ENCODE measurements around the gene ARL15.

DNA sequence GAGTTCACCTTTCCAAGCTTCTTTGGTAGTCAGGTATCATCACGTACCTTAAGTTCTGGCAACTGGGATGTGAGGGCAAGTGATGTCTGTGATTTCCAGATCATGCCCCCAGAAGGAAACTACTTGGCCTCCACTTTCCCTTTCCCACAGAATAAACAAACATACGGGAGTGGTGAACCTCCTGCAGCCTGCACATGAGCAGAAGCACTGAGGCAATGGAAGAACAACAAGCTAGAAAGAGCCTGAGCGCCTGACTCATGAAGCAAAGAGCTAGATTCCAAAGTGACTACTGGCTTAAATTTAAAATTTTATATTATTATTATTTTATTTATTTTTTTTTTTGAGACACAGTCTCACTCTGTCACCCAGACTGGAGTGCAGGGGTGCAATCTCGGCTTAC is 35.0 kb downstream of the ARL15 start:
- TF ChIP-seq EP300 (IDR thresholded peaks at IDR 0.05; ENCODE audit: borderline replicate concordance) (no peak), EGR1 (IDR thresholded peaks at IDR 0.05) (no peak), TEAD4 (IDR thresholded peaks at IDR 0.05) (no peak), ZBTB7A (IDR thresholded peaks at IDR 0.05; ENCODE audit: low read depth) (no peak), TCF12 (IDR thresholded peaks at IDR 0.05; ENCODE audit: low read depth) (no peak), RAD21 (IDR thresholded peaks at IDR 0.05; ENCODE audit: low read depth) (no peak)
- TF ChIP-seq, protein P1, sequence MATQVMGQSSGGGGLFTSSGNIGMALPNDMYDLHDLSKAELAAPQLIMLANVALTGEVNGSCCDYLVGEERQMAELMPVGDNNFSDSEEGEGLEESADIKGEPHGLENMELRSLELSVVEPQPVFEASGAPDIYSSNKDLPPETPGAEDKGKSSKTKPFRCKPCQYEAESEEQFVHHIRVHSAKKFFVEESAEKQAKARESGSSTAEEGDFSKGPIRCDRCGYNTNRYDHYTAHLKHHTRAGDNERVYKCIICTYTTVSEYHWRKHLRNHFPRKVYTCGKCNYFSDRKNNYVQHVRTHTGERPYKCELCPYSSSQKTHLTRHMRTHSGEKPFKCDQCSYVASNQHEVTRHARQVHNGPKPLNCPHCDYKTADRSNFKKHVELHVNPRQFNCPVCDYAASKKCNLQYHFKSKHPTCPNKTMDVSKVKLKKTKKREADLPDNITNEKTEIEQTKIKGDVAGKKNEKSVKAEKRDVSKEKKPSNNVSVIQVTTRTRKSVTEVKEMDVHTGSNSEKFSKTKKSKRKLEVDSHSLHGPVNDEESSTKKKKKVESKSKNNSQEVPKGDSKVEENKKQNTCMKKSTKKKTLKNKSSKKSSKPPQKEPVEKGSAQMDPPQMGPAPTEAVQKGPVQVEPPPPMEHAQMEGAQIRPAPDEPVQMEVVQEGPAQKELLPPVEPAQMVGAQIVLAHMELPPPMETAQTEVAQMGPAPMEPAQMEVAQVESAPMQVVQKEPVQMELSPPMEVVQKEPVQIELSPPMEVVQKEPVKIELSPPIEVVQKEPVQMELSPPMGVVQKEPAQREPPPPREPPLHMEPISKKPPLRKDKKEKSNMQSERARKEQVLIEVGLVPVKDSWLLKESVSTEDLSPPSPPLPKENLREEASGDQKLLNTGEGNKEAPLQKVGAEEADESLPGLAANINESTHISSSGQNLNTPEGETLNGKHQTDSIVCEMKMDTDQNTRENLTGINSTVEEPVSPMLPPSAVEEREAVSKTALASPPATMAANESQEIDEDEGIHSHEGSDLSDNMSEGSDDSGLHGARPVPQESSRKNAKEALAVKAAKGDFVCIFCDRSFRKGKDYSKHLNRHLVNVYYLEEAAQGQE (IDR thresholded peaks at IDR 0.05; ENCODE audit: low read depth), result no peak
- TF ChIP-seq, protein P2, sequence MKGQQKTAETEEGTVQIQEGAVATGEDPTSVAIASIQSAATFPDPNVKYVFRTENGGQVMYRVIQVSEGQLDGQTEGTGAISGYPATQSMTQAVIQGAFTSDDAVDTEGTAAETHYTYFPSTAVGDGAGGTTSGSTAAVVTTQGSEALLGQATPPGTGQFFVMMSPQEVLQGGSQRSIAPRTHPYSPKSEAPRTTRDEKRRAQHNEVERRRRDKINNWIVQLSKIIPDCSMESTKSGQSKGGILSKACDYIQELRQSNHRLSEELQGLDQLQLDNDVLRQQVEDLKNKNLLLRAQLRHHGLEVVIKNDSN (IDR thresholded peaks at IDR 0.05), result no peak
- TF ChIP-seq, protein P3, sequence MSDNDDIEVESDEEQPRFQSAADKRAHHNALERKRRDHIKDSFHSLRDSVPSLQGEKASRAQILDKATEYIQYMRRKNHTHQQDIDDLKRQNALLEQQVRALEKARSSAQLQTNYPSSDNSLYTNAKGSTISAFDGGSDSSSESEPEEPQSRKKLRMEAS (IDR thresholded peaks at IDR 0.05), result no peak

Data from Ishikawa (cell line).